HG03159 (cell line): ENCODE results near the gene PRADC1.

Experiments used
- ATAC-seq: cut with Tn5 transposase; IDR thresholded peaks from one replicate; pipeline ENCODE4 v1.9.1; 2021; ENCODE audit warnings: mild to moderate bottlenecking, moderate library complexity; ENCODE audit not compliant: unreplicated experiment

Gene PRADC1

GRCh38 chr2:73238149-73238548, 5.1 kb upstream of the PRADC1 start:
- ATAC-seq, result no peak

GRCh38 chr2:73237168-73237567, 4.1 kb upstream of the PRADC1 start:
- no peak for ATAC-seq

- ATAC-seq, result no peak
Measured at GRCh38 chr2:73235315-73236028, 2.4 kb upstream of the PRADC1 start.

GRCh38 chr2:73233932-73234832, 1.1 kb upstream of the PRADC1 start, which contains the start of gene CCT7:
Gene CCT7 (plus strand): TSS chr2:73234308. CDS start chr2:73234379, 71 bp downstream.
- peak; percentile 62 for ATAC-seq

- ATAC-seq, result no peak
Measured at GRCh38 chr2:73232403-73233153, 461 bp downstream of the PRADC1 start.

- ATAC-seq, result no peak
Measured at GRCh38 chr2:73228631-73229030, 4.4 kb downstream of the PRADC1 start.

GRCh38 chr2:73227086-73227485, 6.0 kb downstream of the PRADC1 start:
- ATAC-seq, result no peak

GRCh38 chr2:73225513-73226360, 7.3 kb downstream of the PRADC1 start:
- ATAC-seq, result no peak

- ATAC-seq, result no peak
Measured at GRCh38 chr2:73223821-73224220, 9.2 kb downstream of the PRADC1 start.

- ATAC-seq, result no peak
Measured at GRCh38 chr2:73218298-73218697, 14.7 kb downstream of the PRADC1 start.

GRCh38 chr2:73217826-73218225, 15.2 kb downstream of the PRADC1 start:
- ATAC-seq, result no peak

GRCh38 chr2:73217160-73217559, 15.9 kb downstream of the PRADC1 start:
- no peak for ATAC-seq

- no peak for ATAC-seq
Measured at GRCh38 chr2:73215254-73215653, 17.8 kb downstream of the PRADC1 start.

GRCh38 chr2:73214120-73215035, 18.7 kb downstream of the PRADC1 start, which contains the start of gene SMYD5:
Gene SMYD5 (plus strand): TSS chr2:73214245. CDS start chr2:73214267, 22 bp downstream.
- peak; percentile 86 for ATAC-seq

- peak; percentile 77 for ATAC-seq
Measured at GRCh38 chr2:73212448-73213176, 20.4 kb downstream of the PRADC1 start.

- no peak for ATAC-seq
Measured at GRCh38 chr2:73212098-73212447, 21.0 kb downstream of the PRADC1 start.

GRCh38 chr2:73210696-73211095, 22.3 kb downstream of the PRADC1 start:
- no peak for ATAC-seq

- ATAC-seq, result no peak
Measured at GRCh38 chr2:73210019-73210418, 23.0 kb downstream of the PRADC1 start.

- no peak for ATAC-seq
Measured at GRCh38 chr2:73208258-73208657, 24.8 kb downstream of the PRADC1 start.
